ENCODE measurements around the gene STAP2. TPM values are rescaled to one million over a fixed set of nuclear protein-coding genes. Genes with fewer than 3 reads are reported as not detected.

STAP2 gene
- total and polyA plus RNA-seq, 9 of the 15 experiments (the other 6 are each of a cell fraction or from before 2014, with no cell fraction given): 1.2 to 9.8 (median 4.5) TPM

GRCh38 chr19:4342615-4343369, 4.2 kb upstream of the STAP2 start (continued):
- TF ChIP-seq, protein P1, sequence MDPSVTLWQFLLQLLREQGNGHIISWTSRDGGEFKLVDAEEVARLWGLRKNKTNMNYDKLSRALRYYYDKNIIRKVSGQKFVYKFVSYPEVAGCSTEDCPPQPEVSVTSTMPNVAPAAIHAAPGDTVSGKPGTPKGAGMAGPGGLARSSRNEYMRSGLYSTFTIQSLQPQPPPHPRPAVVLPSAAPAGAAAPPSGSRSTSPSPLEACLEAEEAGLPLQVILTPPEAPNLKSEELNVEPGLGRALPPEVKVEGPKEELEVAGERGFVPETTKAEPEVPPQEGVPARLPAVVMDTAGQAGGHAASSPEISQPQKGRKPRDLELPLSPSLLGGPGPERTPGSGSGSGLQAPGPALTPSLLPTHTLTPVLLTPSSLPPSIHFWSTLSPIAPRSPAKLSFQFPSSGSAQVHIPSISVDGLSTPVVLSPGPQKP (CRISPR knock-in tag; IDR thresholded peaks at IDR 0.05): no peak
- TF ChIP-seq POLR3G (IDR thresholded peaks at IDR 0.05; ENCODE audit: extremely low read depth, insufficient read length, insufficient replicate concordance) (no peak), RNF2 (IDR thresholded peaks at IDR 0.05) (peak; percentile 61; the same call in 1 of the 2 replicates), DIDO1 (tag; IDR thresholded peaks at IDR 0.05; ENCODE audit: low read depth) (0 out of 2 replicates have a peak, but pooled peaks have one; percentile 39), ZBTB26 (CRISPR knock-in tag; IDR thresholded peaks at IDR 0.05) (peak; percentile 38; the same call in 1 of the 2 replicates), FOXM1 (IDR thresholded peaks at IDR 0.05; ENCODE audit: low read depth) (peak; percentile 73), FOXM1 (CRISPR knock-in tag; IDR thresholded peaks at IDR 0.05; ENCODE audit: low read depth) (0 out of 2 replicates have a peak, but pooled peaks have one; percentile 51), FOS (IDR thresholded peaks at IDR 0.05; ENCODE audit: extremely low read depth, insufficient read length) (peak; percentile 100), HSF4 (CRISPR knock-in tag; IDR thresholded peaks at IDR 0.05; ENCODE audit: borderline replicate concordance) (no peak), MCM3 (IDR thresholded peaks at IDR 0.05) (no peak), ZEB2 (IDR thresholded peaks at IDR 0.05) (0 out of 2 replicates have a peak, but pooled peaks have one; percentile 12), ERF (CRISPR knock-in tag; IDR thresholded peaks at IDR 0.05) (peak; percentile 96), GMEB1 (CRISPR knock-in tag; IDR thresholded peaks at IDR 0.05) (peak; percentile 72), MTA3 (IDR thresholded peaks at IDR 0.05; ENCODE audit: borderline replicate concordance) (peak; percentile 72; the same call in 1 of the 2 replicates), BCOR (IDR thresholded peaks at IDR 0.05) (peak; percentile 98), ETV1 (tag; conservative IDR thresholded peaks at IDR 0.05; ENCODE audit: low read depth) (peak; percentile 57; the same call in 1 of the 2 replicates), DPF2 (IDR thresholded peaks at IDR 0.05) (peak; percentile 56; the same call in 1 of the 2 replicates), DMBX1 (CRISPR knock-in tag; IDR thresholded peaks at IDR 0.05; ENCODE audit: borderline replicate concordance) (peak; percentile 97)
- TF ChIP-seq, protein P2, sequence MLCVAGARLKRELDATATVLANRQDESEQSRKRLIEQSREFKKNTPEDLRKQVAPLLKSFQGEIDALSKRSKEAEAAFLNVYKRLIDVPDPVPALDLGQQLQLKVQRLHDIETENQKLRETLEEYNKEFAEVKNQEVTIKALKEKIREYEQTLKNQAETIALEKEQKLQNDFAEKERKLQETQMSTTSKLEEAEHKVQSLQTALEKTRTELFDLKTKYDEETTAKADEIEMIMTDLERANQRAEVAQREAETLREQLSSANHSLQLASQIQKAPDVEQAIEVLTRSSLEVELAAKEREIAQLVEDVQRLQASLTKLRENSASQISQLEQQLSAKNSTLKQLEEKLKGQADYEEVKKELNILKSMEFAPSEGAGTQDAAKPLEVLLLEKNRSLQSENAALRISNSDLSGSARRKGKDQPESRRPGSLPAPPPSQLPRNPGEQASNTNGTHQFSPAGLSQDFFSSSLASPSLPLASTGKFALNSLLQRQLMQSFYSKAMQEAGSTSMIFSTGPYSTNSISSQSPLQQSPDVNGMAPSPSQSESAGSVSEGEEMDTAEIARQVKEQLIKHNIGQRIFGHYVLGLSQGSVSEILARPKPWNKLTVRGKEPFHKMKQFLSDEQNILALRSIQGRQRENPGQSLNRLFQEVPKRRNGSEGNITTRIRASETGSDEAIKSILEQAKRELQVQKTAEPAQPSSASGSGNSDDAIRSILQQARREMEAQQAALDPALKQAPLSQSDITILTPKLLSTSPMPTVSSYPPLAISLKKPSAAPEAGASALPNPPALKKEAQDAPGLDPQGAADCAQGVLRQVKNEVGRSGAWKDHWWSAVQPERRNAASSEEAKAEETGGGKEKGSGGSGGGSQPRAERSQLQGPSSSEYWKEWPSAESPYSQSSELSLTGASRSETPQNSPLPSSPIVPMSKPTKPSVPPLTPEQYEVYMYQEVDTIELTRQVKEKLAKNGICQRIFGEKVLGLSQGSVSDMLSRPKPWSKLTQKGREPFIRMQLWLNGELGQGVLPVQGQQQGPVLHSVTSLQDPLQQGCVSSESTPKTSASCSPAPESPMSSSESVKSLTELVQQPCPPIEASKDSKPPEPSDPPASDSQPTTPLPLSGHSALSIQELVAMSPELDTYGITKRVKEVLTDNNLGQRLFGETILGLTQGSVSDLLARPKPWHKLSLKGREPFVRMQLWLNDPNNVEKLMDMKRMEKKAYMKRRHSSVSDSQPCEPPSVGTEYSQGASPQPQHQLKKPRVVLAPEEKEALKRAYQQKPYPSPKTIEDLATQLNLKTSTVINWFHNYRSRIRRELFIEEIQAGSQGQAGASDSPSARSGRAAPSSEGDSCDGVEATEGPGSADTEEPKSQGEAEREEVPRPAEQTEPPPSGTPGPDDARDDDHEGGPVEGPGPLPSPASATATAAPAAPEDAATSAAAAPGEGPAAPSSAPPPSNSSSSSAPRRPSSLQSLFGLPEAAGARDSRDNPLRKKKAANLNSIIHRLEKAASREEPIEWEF (CRISPR knock-in tag; IDR thresholded peaks at IDR 0.05): peak; percentile 100
